HEK293 (cell line): Measurements from ENCODE around the gene OR10A6.

Experiments used
- CTCF ChIA-PET: fragments of 350-600 bp; formaldehyde crosslinking; extraction: SDS; loops from one replicate; lab custom pipeline; 2021; ENCODE audit warnings: antibody characterized with exemption; lab: Yijun Ruan, JAX
- POLR2A ChIA-PET: fragments of 300-600 bp; formaldehyde crosslinking; extraction: SDS; loops from one replicate; lab custom pipeline; 2020; ENCODE audit warnings: antibody characterized with exemption, inconsistent platforms; lab: Yijun Ruan, JAX
- H3K27ac ChIP-seq: fragments of 200-500 bp; sonication (Bioruptor generic); 2 replicates; pipeline ENCODE4 v1.5.1; 2014; ENCODE audit warnings: low read depth, low read length, control low read depth, inconsistent platforms; ENCODE audit errors: extremely low read depth
- H3K36me3 ChIP-seq, 2 experiments: fragments of 200-500 bp in 1 of 2; sonication (Bioruptor generic) in 1 of 2; 1 replicate in 1 of 2; 2 replicates in 1 of 2; pipeline ENCODE4 v1.5.1; 2014 to 2017; ENCODE audit warnings: inconsistent platforms in 2 of 2, low read length in 2 of 2; ENCODE audit not compliant: control insufficient read depth in 2 of 2, insufficient read depth in 1 of 2
- H3K4me1 ChIP-seq: fragments of 200-500 bp; sonication (Bioruptor generic); 2 replicates; pipeline ENCODE4 v1.5.1; 2014; ENCODE audit warnings: mild to moderate bottlenecking, low read length, inconsistent platforms; ENCODE audit not compliant: control insufficient read depth, insufficient read depth
- H3K4me3 ChIP-seq: 2 replicates; pipeline ENCODE4 v1.5.1; 2011; ENCODE audit warnings: low read depth, mild to moderate bottlenecking, control low read depth, low read length, moderate library complexity
- H3K9me3 ChIP-seq: fragments of 200-500 bp; sonication (Bioruptor generic); 2 replicates; pipeline ENCODE4 v1.5.1; 2014; ENCODE audit warnings: low read depth, low read length, inconsistent platforms; ENCODE audit not compliant: control insufficient read depth, insufficient read depth
- GFI1B ChIP-seq: fragments of 450-650 bp; formaldehyde crosslinking; IDR thresholded peaks from 2 replicates; pipeline ENCODE4 v1.5.1; 2016; ENCODE audit warnings: missing biosample characterization, missing genetic modification characterization
- HOXC10 ChIP-seq: sonication (generic); formaldehyde crosslinking; IDR thresholded peaks from 2 replicates; pipeline ENCODE4 v1.8.1; 2023; ENCODE audit warnings: mild to moderate bottlenecking, missing genetic modification reagents
- YY1 ChIP-seq: fragments of 450-650 bp; formaldehyde crosslinking; IDR thresholded peaks from 2 replicates; pipeline ENCODE4 v1.5.1; 2018; ENCODE audit warnings: missing biosample characterization, missing genetic modification characterization
- YY2 ChIP-seq: fragments of 450-650 bp; formaldehyde crosslinking; IDR thresholded peaks from 2 replicates; pipeline ENCODE4 v1.5.1; 2016; ENCODE audit warnings: missing biosample characterization, missing genetic modification characterization
- ZBTB20 ChIP-seq: fragments of 450-650 bp; formaldehyde crosslinking; IDR thresholded peaks from 2 replicates; pipeline ENCODE4 v1.5.1; 2016; ENCODE audit warnings: missing biosample characterization, missing genetic modification characterization
- ZNF132 ChIP-seq: fragments of 450-650 bp; formaldehyde crosslinking; IDR thresholded peaks from 2 replicates; pipeline ENCODE4 v1.5.1; 2017; ENCODE audit warnings: missing biosample characterization, missing genetic modification characterization, borderline replicate concordance
- ZNF335 ChIP-seq: fragments of 450-650 bp; formaldehyde crosslinking; conservative IDR thresholded peaks from 2 replicates; pipeline ENCODE4 v1.5.1; 2016; ENCODE audit warnings: missing biosample characterization, missing genetic modification characterization
- ZNF394 ChIP-seq: fragments of 450-650 bp; formaldehyde crosslinking; IDR thresholded peaks from 2 replicates; pipeline ENCODE4 v1.5.1; 2016; ENCODE audit warnings: missing biosample characterization, missing genetic modification characterization, mild to moderate bottlenecking, moderate library complexity, borderline replicate concordance
- ZNF623 ChIP-seq: fragments of 450-650 bp; formaldehyde crosslinking; IDR thresholded peaks from 2 replicates; pipeline ENCODE4 v1.5.1; 2016; ENCODE audit warnings: missing biosample characterization, missing genetic modification characterization
- ZNF629 ChIP-seq: fragments of 450-650 bp; formaldehyde crosslinking; IDR thresholded peaks from 2 replicates; pipeline ENCODE4 v1.5.1; 2017; ENCODE audit warnings: missing biosample characterization, missing genetic modification characterization
- ZNF791 ChIP-seq: fragments of 450-650 bp; formaldehyde crosslinking; IDR thresholded peaks from 2 replicates; pipeline ENCODE4 v1.5.1; 2016; ENCODE audit warnings: missing biosample characterization, missing genetic modification characterization
- TF ChIP-seq, protein P1 (sequence below): fragments of 450-650 bp; formaldehyde crosslinking; conservative IDR thresholded peaks from 2 replicates; pipeline ENCODE4 v1.5.1; 2016; ENCODE audit warnings: low read depth, missing biosample characterization, missing genetic modification characterization
- TF ChIP-seq, protein P2 (sequence below): fragments of 450-650 bp; formaldehyde crosslinking; IDR thresholded peaks from 2 replicates; pipeline ENCODE4 v1.5.1; 2016; ENCODE audit warnings: missing biosample characterization, missing genetic modification characterization
- TF ChIP-seq, protein P3 (sequence below): fragments of 450-650 bp; formaldehyde crosslinking; IDR thresholded peaks from 2 replicates; pipeline ENCODE4 v1.5.0; 2017; ENCODE audit warnings: missing biosample characterization, missing genetic modification characterization, borderline replicate concordance

The OR10A6 gene

DNA sequence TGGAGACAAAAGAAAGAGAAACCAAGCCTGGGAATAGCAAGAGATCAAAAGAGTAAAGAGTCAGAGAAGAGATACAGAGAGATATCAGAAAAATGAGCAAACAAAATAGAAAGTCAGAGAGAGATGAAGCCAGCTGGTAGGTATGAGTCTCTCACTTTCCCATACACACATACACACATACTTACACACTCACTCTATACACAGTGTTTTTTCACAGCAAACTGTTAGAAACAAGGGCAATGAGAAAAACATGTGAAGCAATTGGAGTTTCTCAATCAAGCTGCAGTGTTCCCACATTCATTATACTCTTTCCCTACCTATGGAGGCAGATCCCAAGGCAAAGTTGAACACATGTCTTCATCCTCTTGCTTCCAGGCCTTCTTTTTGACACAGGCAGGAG, 36.8 kb upstream of the OR10A6 start (continued):
- TF ChIP-seq ZNF791 (tag by site-specific recombination) = no peak

DNA sequence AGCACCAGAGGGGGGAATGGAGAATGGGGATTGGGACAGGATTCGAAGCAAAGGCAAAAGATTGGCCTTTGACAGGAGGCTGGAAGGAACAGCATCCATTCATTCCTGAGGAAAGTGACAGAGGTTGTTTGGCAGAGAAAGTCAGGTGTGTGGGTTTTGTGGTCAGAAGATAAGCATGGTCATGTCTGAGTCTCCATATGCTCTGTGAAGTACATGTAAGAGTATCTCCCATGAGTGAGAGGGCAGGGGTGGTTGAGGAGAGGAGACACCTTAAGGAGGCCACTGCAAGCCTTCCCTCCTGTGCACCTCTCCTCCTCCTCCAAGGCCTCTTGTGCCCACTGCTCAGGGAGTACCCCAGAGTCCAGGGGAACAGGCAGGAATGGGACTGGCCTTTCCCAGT, 36.0 kb upstream of the OR10A6 start:
- ChIA-PET POLR2A (no interaction called here), CTCF (no interaction called here)
- H3K9me3 ChIP-seq = no peaks in the 10 kb centered on the region
- H3K4me1 ChIP-seq = no peaks in the 10 kb centered on the region
- no peak overlapping the region for H3K4me3 ChIP-seq
- no peaks in the 10 kb centered on the region for H3K36me3 ChIP-seq
- no peak overlapping the region for H3K27ac ChIP-seq
- TF ChIP-seq, protein P1, sequence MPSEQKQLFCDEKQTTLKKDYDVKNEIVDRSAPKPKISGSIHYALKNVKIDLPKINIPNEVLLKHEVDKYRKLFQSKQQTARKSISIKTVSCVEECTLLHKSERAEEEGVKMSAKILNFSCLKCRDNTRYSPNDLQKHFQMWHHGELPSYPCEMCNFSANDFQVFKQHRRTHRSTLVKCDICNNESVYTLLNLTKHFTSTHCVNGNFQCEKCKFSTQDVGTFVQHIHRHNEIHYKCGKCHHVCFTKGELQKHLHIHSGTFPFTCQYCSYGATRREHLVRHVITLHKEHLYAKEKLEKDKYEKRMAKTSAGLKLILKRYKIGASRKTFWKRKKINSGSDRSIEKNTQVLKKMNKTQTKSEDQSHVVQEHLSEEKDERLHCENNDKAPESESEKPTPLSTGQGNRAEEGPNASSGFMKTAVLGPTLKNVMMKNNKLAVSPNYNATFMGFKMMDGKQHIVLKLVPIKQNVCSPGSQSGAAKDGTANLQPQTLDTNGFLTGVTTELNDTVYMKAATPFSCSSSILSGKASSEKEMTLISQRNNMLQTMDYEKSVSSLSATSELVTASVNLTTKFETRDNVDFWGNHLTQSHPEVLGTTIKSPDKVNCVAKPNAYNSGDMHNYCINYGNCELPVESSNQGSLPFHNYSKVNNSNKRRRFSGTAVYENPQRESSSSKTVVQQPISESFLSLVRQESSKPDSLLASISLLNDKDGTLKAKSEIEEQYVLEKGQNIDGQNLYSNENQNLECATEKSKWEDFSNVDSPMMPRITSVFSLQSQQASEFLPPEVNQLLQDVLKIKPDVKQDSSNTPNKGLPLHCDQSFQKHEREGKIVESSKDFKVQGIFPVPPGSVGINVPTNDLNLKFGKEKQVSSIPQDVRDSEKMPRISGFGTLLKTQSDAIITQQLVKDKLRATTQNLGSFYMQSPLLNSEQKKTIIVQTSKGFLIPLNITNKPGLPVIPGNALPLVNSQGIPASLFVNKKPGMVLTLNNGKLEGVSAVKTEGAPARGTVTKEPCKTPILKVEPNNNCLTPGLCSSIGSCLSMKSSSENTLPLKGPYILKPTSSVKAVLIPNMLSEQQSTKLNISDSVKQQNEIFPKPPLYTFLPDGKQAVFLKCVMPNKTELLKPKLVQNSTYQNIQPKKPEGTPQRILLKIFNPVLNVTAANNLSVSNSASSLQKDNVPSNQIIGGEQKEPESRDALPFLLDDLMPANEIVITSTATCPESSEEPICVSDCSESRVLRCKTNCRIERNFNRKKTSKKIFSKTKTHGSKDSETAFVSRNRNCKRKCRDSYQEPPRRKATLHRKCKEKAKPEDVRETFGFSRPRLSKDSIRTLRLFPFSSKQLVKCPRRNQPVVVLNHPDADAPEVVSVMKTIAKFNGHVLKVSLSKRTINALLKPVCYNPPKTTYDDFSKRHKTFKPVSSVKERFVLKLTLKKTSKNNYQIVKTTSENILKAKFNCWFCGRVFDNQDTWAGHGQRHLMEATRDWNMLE (tag by site-specific recombination) = no peak
- TF ChIP-seq, protein P2, sequence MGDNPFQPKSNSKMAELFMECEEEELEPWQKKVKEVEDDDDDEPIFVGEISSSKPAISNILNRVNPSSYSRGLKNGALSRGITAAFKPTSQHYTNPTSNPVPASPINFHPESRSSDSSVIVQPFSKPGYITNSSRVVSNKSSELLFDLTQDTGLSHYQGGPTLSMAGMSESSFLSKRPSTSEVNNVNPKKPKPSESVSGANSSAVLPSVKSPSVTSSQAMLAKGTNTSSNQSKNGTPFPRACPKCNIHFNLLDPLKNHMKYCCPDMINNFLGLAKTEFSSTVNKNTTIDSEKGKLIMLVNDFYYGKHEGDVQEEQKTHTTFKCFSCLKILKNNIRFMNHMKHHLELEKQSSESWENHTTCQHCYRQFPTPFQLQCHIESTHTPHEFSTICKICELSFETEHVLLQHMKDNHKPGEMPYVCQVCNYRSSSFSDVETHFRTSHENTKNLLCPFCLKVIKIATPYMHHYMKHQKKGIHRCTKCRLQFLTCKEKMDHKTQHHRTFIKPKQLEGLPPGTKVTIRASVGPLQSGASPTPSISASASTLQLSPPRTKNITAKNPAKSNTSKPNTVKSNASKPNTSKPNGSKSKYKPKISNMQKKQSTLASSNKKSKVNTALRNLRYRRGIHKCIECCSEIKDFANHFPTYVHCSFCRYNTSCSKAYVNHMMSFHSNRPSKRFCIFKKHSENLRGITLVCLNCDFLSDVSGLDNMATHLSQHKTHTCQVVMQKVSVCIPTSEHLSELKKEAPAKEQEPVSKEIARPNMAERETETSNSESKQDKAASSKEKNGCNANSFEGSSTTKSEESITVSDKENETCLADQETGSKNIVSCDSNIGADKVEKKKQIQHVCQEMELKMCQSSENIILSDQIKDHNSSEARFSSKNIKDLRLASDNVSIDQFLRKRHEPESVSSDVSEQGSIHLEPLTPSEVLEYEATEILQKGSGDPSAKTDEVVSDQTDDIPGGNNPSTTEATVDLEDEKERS (tag by site-specific recombination) = no peak
- no peak for TF ChIP-seq ZNF335 (tag by site-specific recombination)
- no peak for TF ChIP-seq ZNF623 (tag by site-specific recombination)
- TF ChIP-seq YY1 (tag by site-specific recombination) = no peak
- TF ChIP-seq, protein P3, sequence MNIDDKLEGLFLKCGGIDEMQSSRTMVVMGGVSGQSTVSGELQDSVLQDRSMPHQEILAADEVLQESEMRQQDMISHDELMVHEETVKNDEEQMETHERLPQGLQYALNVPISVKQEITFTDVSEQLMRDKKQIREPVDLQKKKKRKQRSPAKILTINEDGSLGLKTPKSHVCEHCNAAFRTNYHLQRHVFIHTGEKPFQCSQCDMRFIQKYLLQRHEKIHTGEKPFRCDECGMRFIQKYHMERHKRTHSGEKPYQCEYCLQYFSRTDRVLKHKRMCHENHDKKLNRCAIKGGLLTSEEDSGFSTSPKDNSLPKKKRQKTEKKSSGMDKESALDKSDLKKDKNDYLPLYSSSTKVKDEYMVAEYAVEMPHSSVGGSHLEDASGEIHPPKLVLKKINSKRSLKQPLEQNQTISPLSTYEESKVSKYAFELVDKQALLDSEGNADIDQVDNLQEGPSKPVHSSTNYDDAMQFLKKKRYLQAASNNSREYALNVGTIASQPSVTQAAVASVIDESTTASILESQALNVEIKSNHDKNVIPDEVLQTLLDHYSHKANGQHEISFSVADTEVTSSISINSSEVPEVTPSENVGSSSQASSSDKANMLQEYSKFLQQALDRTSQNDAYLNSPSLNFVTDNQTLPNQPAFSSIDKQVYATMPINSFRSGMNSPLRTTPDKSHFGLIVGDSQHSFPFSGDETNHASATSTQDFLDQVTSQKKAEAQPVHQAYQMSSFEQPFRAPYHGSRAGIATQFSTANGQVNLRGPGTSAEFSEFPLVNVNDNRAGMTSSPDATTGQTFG (tag by site-specific recombination) = no peak
- no peak for TF ChIP-seq GFI1B (tag by site-specific recombination)
- no peak for TF ChIP-seq ZNF394 (tag by site-specific recombination)
- no peak for TF ChIP-seq ZNF629
- no peak for TF ChIP-seq YY2
- TF ChIP-seq ZNF132 (tag by site-specific recombination) = no peak
- no peak for TF ChIP-seq HOXC10 (CRISPR knock-in tag)
- TF ChIP-seq ZBTB20 (tag by site-specific recombination) = no peak
